Iris pigment epithelial cell (primary cell): ENCODE results near the gene TRAF1.

ENCODE experiments used
- DNase-seq: peaks from one replicate; pipeline ENCODE4 v3.0.0-alpha.2; 2011; ENCODE audit warnings: low read depth

Gene TRAF1

DNA sequence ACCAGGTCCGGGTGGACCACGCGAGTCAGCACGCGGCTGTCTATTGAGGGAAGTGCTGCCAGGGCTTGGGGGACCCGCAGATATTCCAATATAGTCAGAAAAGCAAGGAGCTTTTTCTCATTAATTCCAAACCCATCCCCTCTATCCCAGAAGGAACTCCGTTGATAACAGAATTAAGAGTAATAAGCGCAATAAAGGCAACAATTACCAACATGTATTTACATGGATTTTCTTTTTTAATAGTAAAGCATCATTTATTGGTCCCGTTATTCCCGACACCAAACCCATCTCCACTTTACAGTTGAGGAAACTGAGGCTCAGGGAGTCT is 57.3 kb downstream of the TRAF1 start:
- DNase-seq, result no peak

DNA sequence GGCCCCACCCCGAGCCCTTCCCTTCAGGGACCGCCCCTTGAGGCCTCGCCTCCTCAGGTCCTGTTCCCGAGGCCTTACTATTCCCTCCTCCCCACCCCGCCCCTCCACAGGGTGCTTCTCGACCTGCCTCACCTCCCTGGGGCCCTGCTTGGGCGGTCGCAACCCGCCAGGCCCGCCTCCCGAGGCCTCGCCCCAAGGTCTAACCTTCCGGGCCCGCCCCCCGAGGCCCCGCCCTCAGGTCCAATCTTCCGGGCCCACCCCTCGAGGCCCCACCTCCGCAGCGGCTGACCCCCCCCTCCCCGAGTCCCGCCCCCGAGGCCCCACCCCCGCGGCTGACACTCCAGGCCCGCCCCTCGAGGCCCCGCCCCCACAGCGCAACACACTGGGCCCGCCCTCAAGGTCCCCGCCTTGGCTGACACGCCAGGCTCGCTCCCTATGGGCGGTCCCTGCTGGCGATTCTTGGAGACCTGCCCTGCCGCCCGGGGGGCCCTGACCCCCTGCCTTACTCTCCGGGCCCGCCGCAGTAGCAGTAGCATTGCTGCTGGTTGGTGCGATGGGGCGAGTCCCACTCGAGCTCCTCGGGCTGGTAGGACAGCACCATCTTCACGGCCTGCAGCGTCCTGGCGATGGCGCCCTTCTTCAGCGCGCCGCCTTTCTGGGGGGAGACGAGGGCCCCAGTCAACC is 57.8 kb downstream of the TRAF1 start:
- peak; percentile 98 for DNase-seq

DNA sequence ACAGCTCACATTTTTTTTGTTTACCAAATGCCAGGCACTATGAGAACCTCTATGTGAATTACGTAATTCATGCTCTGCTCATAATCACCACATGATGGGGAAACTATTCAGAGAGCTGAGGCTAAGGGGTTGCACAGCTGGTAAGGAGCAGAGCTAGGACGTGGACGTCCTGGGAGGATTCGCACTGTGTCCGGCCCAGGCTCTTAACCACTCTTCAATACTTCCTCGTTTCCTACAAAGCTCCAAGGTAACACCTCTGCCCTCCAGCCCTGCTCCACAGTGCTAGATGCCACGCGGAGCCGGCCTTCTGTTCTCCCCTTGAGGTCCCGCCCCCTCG is 58.3 kb downstream of the TRAF1 start:
- DNase-seq, result peak; percentile 91

DNA sequence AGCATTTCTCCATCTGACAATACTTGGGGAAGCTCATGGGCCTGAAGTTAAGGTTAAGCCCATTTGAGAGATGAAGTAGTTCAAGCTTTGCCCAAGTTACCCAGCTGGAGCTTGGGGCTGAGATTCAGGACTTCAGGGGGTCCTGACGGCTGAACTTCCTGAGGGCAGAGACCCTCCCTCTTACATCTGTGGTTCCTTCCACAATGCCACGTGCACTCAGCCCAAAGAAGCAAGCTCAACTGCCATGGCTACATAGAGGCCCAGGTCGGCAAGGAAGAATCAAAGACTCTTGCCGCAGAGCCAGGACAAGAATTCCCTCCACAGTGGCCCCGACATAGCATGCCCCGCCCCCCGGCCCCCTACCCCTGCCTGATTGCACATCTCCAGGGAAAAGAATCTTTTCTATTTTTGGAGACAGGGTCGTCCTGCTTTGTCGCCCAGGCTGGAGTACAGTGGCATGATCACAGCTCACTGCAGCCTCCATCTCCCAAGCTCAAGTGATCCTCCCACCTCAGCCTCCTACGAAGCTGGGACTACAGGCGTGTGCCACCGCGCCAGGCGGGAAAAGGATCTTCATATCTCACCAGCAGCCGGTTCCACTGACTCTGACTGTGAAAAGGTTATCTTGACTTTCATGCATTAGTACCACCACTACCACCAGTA is 58.8 kb downstream of the TRAF1 start:
- DNase-seq, result no peak

DNA sequence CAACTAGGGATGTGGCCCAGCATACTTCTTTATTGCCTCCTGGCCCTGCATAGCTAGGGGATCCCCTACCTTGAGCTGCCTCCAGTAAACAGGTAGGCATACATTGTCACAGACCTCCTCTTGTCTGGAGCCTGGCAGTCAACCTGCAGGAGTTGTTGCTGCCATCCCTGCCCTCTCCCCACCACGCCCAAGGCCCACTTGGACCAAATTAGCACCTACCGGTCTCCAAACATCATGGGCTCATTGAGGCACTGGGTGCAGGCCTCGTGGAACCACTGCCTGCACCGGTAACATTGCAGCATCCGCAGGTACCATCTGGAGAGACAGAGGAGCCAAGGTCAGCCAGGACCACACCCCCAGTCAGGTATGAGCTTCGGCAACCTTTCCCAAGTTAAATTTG is 59.9 kb downstream of the TRAF1 start:
- no peak for DNase-seq

DNA sequence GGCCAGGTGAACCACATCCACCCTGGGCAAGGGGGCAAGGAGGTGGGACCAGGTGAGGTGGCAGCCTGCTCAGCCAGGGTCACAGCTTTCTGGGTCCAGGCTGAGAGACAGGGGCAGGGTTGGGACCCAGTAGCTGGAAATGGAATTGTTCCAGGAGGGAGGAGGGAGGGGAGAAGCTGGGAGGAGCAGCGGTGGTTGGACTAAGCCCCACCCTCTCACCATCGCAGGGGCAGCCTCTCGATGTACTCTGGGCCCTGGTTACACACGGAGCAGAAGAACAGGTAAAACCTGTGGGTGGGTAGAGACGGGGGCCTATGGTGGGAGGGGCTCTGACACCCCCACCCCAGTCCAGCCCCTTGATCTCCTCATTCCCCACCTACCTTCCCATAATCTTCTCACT is 60.8 kb downstream of the TRAF1 start:
- no peak for DNase-seq

DNA sequence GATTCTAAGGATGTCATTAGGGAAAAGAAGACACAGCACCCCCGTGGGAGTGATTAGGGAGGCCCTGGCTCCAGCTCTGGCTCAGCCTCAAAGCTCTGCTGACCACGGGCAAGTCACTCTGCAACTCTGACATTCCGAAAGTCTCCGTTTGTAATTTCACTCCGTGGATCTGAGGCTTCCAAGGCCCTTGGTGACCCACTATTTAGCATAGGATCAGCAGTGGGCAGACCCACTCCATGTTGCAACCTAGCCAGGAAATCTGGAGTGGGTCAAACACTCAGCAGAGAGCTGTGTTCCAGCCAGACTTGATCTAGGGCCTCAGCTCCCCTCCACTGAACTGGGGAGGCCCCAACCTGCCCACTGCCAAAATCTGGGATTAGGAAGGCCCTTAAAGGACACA is 61.4 kb downstream of the TRAF1 start:
- no peak for DNase-seq

DNA sequence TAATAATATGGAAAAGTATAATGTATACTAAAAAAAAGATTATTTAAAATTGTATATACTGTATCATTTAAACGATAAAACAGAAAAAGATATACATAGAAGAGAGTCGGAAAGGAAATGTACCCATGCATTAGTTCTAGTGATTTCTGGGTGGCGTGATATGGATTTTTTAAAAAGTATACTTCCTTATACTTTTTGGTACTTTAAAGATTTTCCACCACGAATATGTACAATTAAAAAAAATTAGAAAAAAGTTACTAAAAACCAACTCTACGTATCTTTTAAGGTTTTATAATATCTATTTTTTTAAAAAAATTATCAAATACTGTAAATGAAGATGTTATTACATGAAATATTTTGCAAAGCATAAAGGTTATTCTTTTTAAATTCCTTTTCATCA is 61.9 kb downstream of the TRAF1 start:
- no peak for DNase-seq

DNA sequence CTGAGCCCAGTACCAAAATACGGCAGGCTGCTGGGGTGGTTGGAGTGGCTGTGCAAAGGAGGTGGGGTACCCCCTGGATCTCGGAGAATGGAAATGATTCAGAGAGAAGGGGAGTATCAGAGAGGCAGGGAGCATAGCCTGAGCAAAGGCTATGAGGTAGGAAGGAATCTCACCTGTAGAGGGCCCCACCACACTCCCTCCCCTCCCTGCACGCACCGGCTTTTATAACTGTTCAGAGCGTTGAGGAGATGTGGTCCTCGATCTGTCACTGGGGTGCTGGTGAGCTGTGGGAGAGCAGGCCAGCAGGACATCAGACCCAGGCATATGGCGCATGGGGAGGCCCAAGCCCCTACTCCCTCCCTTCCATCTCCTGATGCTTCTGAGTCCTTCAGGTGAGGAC is 62.8 kb downstream of the TRAF1 start:
- no peak for DNase-seq

DNA sequence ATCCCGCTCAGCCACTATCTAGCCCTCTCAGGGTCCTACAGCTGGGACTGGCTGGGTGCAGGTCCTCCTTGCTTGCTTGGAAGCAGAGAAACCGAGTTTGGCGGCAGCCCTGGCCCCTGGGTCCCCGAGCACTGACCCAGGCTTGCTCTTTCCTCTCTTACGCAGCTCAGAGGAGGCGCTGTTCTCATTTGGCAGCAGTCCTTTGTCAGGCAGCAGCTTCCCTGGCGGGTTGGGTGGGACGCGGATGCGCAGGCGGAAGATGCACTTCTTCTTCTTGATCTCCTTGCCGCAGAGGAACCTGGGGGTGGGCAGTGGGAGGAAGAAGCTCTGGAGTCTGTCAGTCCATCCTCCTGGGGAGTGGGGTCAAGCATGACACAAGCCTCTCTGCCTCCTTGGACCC is 64.1 kb downstream of the TRAF1 start:
- DNase-seq, result no peak

DNA sequence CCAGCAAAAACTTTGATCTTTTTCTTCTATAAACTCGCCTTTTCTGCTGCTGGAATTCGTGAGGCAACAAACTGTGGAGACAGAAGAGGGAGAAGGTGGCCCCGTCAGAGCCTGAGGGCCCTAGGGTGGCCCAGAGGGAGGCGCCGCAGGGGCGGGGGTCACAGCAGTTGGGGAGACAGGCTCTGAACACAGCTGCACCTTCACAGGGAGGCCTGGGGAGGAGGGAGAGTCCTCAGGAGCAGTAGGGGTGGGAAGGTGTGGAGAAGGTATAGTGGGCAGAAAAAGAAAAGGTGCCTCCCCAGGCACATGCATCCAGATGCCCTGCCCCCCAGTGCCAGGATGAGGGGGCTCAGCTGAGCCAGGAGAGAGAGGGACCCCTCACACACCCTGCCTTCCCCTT is 64.7 kb downstream of the TRAF1 start:
- DNase-seq, result no peak

DNA sequence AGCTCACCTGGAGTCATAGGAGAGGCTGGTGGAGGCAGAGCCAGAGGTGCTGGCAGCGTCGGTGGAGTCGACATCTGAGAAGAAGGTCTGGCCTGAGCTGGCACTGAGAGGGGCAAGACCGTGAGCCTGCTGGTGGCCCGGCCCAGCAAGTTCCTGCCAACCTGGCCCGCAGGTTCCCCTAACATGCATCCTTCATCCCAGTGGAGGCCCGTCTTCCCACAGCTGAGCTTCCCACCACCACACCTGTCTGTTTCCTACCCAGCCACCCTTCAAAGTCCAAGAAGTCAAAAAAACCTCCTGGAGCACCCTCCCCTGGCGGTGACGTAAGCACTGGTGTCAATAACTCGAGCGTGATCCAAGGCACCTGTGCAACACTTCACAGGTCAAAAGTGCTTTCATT is 66.5 kb downstream of the TRAF1 start:
- no peak for DNase-seq

DNA sequence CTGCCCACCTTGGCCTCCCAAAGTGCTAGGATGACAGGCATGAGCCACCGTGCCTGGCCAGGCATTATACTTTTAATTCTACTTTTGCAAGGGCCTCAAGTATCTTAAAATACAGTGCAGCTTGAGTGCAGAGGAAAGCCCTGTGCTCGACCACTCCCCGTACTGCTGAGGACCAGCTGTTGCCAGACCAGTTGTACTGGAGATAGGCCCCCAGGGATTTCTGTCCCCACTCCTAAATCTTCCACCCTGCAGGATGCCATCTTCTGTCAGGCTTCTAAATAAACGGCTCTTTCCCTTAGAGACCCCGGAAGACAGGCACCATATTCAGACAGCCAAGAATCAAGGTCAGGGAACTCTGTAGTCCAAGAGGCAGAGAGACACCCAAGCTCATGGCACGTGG is 67.2 kb downstream of the TRAF1 start:
- no peak for DNase-seq

DNA sequence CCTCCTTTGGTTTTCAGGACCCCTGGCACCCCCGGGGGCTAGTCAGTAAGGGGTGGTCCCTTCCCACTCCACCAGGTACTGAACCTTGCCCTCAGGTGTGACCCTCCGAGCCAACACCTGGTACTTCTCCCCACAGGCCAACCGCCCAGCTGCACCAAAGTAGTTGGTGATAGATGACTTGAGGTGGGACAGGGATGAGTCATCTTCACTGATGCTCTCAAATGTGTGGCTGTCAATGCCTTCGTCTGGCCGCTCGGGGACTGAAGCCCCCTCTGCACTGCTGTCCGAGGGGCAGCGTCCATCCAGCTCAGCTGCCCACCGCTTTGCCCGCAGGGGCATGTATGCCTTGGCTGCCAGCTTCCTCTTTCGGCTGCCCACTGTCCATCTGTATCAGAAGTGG is 68.7 kb downstream of the TRAF1 start:
- no peak for DNase-seq

DNA sequence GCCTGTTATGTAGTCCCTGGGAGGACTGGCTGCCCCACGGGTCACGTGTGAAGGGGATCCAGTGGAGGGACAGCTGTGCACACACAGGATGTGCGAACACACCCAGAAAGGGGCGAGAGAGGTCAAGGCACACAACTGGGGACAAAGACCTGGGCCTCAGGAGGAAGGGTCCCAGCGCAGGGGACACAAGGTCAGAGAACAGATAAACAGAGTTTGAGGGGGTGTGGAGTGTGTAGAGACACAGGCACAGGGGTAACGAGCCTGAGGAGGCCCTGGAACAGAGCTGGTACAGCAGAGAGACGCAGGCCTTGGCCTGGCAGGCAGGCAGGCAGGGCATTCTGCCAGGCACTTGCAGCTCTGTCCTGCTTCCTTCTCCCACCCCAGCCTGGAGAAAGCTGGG is 69.1 kb downstream of the TRAF1 start:
- no peak for DNase-seq

DNA sequence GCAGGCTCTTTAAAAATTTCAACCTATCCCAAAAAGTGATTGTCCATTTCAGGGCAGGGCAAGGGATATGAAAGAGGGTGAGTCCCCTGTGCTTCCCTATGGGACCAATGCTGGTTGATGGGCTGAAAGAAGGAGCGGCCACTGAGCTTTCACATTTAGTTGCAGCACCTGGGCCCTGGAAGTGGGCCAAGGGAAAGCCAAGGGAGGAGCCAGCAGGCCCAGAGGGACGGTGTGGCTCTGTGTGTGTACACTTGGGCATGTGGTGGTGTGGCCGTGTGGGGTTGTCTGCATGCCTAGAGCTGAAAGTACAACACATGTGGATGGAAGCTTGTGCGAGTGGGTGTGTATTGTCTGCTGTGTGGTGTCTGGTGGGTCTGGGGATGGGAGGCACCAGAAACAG is 69.9 kb downstream of the TRAF1 start:
- DNase-seq, result no peak

DNA sequence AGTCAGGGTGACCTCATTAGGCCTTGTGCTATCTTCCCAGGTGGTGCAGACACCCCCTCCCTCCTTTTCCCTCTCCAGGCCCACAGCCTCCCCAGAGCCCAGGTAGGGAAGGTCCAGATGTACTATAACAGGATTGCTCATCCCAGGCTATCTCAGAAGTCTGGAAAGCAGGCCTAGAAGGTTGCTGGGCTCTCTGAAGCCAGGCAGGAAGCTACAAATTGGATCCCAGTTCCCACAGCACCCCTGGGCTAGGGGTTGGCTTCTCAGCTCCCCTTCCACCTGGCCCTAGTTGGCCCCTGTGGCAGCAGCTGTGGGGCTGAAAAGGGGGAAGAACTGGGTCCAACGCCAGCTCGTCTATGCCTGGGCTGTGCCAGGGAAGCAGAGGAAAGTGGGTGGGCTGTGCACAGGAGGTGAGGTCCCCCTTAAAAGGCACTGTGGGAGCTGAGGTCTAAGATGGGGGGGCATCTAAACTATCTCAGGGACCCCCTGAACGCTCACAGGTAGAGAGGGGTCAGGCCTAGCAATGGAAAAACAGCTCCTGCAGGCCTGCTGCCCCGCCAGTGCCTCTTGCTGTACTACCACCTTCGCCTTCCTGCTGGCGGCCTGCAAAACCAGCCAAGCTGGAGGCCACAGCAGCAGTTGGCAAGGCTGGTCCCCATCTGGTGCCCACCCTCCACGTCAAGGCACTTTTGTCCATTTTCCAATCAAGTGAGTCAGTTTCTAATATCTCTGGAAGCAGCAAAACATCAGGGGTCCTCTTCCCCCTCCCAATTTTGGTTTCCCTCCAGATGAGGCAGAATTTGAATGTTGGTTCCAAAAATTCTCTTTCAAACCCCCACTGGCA is 70.5 kb downstream of the TRAF1 start:
- no peak for DNase-seq

DNA sequence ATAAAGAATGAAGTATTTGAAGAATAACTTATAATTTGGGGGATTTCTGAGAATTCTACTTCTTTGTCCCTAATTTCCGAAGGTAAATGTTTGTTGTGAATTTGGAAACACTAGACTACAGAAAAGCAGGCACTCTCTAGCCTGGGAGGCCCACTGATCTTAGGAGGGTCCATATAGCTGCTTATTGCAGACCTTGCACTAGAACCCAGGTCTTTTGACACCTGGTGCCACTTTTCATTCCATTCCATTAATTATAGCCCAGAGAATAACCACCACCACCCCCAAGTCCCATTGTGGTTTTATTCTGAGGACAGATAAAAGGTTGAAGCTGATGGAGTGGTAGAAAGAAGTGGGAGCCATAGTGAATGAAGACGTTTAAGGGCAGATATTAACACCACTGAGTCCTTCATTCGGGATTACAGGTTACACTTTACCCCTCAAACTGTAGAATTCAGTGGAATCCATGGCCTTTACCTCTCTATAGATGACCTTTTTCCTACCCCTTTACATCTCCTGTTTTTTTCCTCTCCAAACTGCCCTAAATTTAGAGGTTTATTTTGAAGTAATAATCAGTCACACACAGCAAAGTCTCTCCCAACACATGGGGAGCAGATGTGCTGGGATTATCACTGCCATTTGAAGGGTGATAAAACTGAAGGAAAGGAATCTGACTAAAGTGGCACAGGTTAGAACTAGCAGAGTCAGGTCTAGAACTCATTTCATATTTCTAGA is 71.8 kb downstream of the TRAF1 start:
- DNase-seq, result no peak

DNA sequence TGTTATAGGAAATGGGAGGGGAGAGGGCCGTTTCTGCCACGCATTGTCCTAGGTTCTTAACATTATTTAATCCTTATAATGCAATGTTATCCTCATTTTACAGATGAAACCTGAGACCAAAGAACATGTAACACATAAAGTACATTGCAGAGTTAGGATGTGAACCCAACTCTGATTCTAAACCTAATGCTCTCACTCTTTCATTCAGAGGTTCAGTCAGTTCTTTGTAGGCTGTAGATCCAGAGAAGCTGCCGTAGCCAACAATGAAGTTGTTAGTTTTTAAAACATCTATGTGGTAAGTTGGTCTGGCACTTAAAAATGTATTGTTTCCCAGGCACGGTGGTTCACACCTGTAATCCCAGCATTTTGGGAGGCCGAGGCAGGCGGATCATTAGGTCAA is 73.4 kb downstream of the TRAF1 start:
- no peak for DNase-seq
